IPS-20b (cell line): ENCODE results near the gene ELAVL3.

Source experiments
- H3K27ac ChIP-seq: one replicate; pipeline ENCODE4 v1.5.1; 2013; ENCODE audit warnings: low read length
- H3K27me3 ChIP-seq: 2 replicates; pipeline ENCODE4 v1.6.1; 2013; ENCODE audit warnings: mild to moderate bottlenecking, low read length, inconsistent platforms; ENCODE audit not compliant: insufficient read depth
- H3K36me3 ChIP-seq: 2 replicates; pipeline ENCODE4 v1.6.1; 2013; ENCODE audit warnings: low read depth, mild to moderate bottlenecking, inconsistent platforms, low read length, moderate library complexity; ENCODE audit not compliant: insufficient read depth
- H3K4me1 ChIP-seq: 2 replicates; pipeline ENCODE4 v1.6.1; 2013; ENCODE audit warnings: mild to moderate bottlenecking, control low read depth, inconsistent platforms, low read length, moderate library complexity; ENCODE audit not compliant: insufficient read depth
- H3K4me3 ChIP-seq: 2 replicates; pipeline ENCODE4 v1.5.1; 2013; ENCODE audit warnings: mild to moderate bottlenecking, low read length, inconsistent platforms
- H3K9ac ChIP-seq: 2 replicates; pipeline ENCODE4 v1.6.1; 2013; ENCODE audit warnings: low read depth, mild to moderate bottlenecking, inconsistent platforms, low read length, moderate library complexity
- H3K9me3 ChIP-seq: 2 replicates; pipeline ENCODE4 v1.6.1; 2013; ENCODE audit warnings: mild to moderate bottlenecking, low read depth, low read length, inconsistent platforms; ENCODE audit not compliant: insufficient read depth

Gene ELAVL3

GRCh38 chr19:11480715-11481533 lies at the start of gene ELAVL3:
Gene ELAVL3, minus strand, starts transcription at chr19:11481046. Its CDS starts 438 bp downstream, at chr19:11480608.
- Histone ChIP-seq H3K4me1 (no peaks in the 10 kb centered on the region), H3K27me3 (peaks cover 52% of the 10 kb centered on the region), H3K36me3 (no peaks in the 10 kb centered on the region), H3K9me3 (no peaks in the 10 kb centered on the region; the same call in 1 of the 2 replicates), H3K27ac (no peak within 1 kb of the TSS), H3K9ac (no peak within 1 kb of the TSS), H3K4me3 (peak within 1 kb of the TSS; percentile 51; the same call in 1 of the 2 replicates)

DNA sequence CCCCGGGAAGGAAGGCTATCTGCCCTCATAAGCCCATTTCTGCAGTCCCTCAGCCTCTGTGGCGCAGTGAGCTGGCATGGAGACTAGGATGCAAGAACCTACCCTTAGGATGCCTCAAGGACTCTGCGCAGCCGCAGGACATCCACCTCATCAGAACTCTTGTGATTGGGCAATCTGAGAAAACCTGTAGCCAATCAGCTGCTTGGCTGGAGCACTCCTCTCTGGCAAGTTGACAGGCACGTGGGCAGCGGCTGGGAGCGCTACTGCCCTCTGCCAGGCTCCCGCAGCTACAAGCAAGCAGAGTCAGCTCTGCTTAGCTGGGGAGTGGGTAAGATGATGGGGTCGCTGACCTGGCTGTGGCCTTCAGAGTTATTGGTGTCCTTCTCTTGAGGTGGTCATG lies 49.6 kb upstream of the ELAVL3 start:
- H3K4me3 ChIP-seq = no peak overlapping the region
- H3K9ac ChIP-seq = no peak overlapping the region

DNA sequence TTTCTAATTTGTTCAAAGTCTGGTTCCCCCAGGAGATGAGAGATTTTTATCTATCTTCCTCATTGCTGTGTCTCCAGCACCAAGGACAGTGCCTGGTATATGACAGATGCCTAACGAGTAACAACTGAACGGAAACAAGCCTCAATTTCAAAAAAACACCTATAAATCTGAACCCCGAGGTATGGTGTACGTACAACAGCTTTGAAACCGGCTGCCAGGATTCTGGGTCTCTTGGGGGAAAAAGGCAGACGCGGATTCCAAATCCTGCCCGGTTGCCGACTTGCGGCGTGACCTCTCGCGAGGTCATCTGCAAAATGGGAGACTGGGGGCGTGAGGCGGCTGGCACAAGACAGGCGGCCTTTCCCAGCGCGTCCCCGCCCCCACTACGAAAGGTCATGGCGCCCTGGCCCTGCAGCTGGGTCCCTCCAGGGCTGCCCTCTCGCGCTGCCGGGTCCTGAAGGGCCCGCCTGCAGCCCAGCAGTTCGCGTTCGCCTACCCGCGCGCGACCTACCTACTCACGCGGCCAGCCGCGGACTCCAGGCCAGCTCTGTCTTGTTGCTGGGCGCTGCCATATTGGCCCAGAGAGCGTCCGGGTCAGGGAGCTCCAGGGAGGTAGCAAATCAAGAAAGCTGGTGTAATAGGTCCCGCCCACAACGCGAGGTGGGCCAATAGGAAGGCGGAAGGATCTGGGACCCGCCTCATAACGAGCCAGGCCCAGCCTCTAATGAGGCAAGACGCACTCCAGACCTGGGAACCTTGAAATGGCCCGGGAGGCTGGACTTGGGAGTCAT lies 47.9 kb upstream of the ELAVL3 start, which contains the start of gene ECSIT:
Gene ECSIT (minus strand): TSS at position 584 of the 791 bp plus-strand sequence. CDS start 9,964 bp downstream, outside the sequence.
- H3K27ac ChIP-seq = no peak within 1 kb of the TSS

More for the DNA sequence above, 49.6 kb upstream of the ELAVL3 start:
- Histone ChIP-seq H3K27ac (no peak overlapping the region), H3K36me3 (no peaks in the 10 kb centered on the region), H3K4me1 (no peaks in the 10 kb centered on the region), H3K9me3 (no peaks in the 10 kb centered on the region), H3K27me3 (peaks cover 12% of the 10 kb centered on the region)

DNA sequence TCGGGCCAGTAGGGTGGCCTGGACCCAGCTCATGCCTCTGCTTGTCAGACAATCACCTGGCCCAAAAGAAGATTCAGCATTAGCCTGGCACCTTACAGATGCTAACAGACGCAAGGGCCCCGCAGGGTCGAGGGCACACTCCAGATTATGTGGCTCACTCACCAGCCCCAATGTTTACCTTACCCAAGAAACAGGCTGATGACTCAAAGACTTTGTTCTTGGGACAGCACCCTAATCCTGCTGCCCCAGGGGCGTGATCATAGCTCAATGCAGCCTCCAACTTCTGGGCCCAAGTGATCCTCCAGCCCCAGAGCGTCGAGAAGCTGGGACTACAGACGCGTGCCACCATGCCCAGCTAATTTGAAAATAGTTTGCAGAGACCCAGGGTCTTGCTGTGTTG lies 38.3 kb upstream of the ELAVL3 start:
- H3K4me3 ChIP-seq = no peak overlapping the region
- no peaks in the 10 kb centered on the region for H3K4me1 ChIP-seq
- H3K9me3 ChIP-seq = no peaks in the 10 kb centered on the region
- no peak overlapping the region for H3K27ac ChIP-seq
- no peaks in the 10 kb centered on the region for H3K27me3 ChIP-seq
- peaks cover 9% of the 10 kb centered on the region; the same call in 1 of the 2 replicates for H3K36me3 ChIP-seq
- H3K9ac ChIP-seq = no peak overlapping the region

More for the DNA sequence above, 47.9 kb upstream of the ELAVL3 start, which contains the start of gene ECSIT:
- peak within 1 kb of the TSS; percentile 84 for H3K9ac ChIP-seq
- peak within 1 kb of the TSS; percentile 90 for H3K4me3 ChIP-seq
- H3K36me3 ChIP-seq = no peaks in the 10 kb centered on the region
- no peaks in the 10 kb centered on the region for H3K27me3 ChIP-seq
- H3K4me1 ChIP-seq = no peaks in the 10 kb centered on the region
- no peaks in the 10 kb centered on the region for H3K9me3 ChIP-seq

DNA sequence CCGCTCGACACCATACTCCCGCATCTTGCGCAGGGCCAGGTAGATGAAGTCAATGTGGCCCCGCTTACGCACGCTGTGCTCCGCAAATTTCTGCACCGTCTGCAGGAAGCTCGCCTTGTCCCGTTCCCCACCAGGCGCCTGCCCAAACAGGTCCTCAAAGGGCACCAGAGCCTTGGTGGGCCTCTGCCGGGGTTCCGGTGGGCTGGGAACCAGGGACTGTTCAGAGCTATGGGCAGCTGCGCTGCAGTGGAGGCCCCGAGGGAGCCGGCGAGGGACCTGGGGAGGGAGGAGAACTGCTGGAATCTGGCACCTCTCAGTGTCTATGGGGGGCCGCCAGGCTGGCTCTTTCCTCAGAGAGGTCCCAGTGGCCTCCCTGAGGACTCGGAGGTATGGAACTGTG lies 33.1 kb upstream of the ELAVL3 start:
- no peaks in the 10 kb centered on the region for H3K9me3 ChIP-seq
- H3K4me3 ChIP-seq = no peak overlapping the region
- no peaks in the 10 kb centered on the region for H3K27me3 ChIP-seq
- peaks cover 24% of the 10 kb centered on the region; the same call in 1 of the 2 replicates for H3K36me3 ChIP-seq
- no peak overlapping the region for H3K9ac ChIP-seq
- no peaks in the 10 kb centered on the region for H3K4me1 ChIP-seq
- no peak overlapping the region for H3K27ac ChIP-seq

DNA sequence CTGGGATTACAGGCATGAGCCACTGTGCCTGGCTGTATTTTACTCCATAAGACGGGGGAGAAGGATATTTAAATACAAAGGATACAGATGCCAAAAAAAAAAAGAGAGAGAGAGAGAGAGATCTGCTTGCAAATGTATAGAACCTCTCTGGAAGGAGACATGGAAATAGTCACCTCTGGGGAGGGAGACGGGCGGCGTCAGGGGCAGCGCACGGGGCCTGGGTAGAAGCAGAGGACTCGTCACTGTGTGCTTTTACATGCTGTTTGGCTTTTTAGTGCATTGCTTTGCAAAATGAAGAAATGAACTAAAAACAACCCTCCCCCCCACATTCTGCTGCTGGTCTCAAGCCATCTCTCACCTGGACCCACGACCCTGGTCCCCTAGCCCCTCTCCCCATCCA lies 29.6 kb upstream of the ELAVL3 start:
- Histone ChIP-seq H3K4me1 (no peaks in the 10 kb centered on the region), H3K36me3 (peaks cover 15% of the 10 kb centered on the region; the same call in 1 of the 2 replicates), H3K9ac (no peak overlapping the region), H3K9me3 (no peaks in the 10 kb centered on the region), H3K27me3 (no peaks in the 10 kb centered on the region), H3K27ac (no peak overlapping the region), H3K4me3 (no peak overlapping the region)

- no peak overlapping the region for H3K27ac ChIP-seq
- peaks cover 7% of the 10 kb centered on the region; the same call in 1 of the 2 replicates for H3K36me3 ChIP-seq
- no peaks in the 10 kb centered on the region for H3K9me3 ChIP-seq
- H3K4me1 ChIP-seq = no peaks in the 10 kb centered on the region; the same call in 1 of the 2 replicates
- H3K9ac ChIP-seq = no peak overlapping the region
- H3K27me3 ChIP-seq = no peaks in the 10 kb centered on the region
- no peak overlapping the region for H3K4me3 ChIP-seq
These were observed 26.7 kb upstream of the ELAVL3 start for GRCh38 chr19:11507370-11508078.

DNA sequence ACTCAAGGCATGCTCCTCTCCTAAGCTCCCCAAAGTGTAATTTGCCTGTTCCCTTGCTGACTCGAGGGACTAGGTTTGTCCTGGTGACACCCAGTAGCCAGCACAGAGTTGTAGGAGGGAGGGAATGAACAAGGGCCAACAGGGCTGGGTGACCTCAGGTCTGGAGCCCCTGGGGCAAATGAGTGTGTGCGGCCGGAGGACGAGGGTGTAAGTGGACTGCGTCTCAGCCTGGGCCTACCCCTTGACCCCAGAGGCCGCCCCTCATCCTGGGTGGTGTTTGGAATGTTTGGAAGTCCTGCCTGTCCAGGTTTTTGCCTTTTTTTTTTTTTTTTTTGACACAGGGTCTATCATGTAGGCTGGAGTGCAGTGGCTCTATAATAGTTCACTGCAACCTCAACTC lies 26.1 kb upstream of the ELAVL3 start:
- Histone ChIP-seq H3K4me3 (no peak overlapping the region), H3K9ac (no peak overlapping the region), H3K4me1 (no peaks in the 10 kb centered on the region; the same call in 1 of the 2 replicates), H3K27me3 (no peaks in the 10 kb centered on the region), H3K27ac (no peak overlapping the region), H3K36me3 (peaks cover 7% of the 10 kb centered on the region; the same call in 1 of the 2 replicates), H3K9me3 (no peaks in the 10 kb centered on the region)

GRCh38 chr19:11506101-11506555 lies 25.3 kb upstream of the ELAVL3 start:
- H3K9me3 ChIP-seq = no peaks in the 10 kb centered on the region
- H3K36me3 ChIP-seq = peaks cover 3% of the 10 kb centered on the region; the same call in 1 of the 2 replicates
- no peaks in the 10 kb centered on the region; the same call in 1 of the 2 replicates for H3K4me1 ChIP-seq
- H3K27ac ChIP-seq = no peak overlapping the region
- peak overlapping the region; percentile 84 for H3K4me3 ChIP-seq
- no peaks in the 10 kb centered on the region for H3K27me3 ChIP-seq
- peak overlapping the region; percentile 90; the same call in 1 of the 2 replicates for H3K9ac ChIP-seq

DNA sequence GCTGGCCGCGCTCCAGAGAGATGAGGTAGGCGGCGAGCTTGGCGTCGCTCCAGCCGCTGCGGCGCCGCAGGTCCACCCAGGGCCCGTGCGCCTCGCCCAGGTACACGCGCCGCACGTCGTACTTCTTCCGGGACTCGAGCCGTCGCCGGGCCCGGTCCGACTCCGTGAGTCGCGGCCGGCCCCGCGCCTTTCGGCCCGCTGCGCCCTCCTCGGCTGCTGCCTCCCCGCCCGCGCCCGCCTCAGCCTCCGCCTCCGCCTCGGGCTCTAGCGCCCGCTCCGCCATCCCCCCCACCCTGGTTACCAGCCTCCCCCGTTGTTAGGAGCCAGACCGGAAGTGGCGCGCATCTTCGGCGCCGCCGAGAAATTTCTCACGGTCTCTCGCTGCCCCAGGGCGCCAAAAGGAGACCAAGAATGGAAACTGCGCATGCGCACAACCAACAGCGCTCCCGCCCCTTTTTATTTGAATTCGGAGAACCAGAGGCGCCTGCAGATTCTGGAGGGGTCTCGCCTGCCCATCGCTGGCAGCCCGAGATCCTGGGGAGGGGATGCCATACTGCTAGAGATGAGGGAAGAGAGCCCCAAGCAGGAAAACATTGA lies 24.8 kb upstream of the ELAVL3 start, which contains the start of gene ZNF653:
Gene ZNF653 (minus strand): TSS at position 336 of the 597 bp plus-strand sequence. CDS start 53 bp downstream, at position 283.
- Histone ChIP-seq H3K27ac (peak within 1 kb of the TSS; percentile 33), H3K4me1 (no peaks in the 10 kb centered on the region; the same call in 1 of the 2 replicates), H3K27me3 (no peaks in the 10 kb centered on the region), H3K36me3 (no peaks in the 10 kb centered on the region), H3K4me3 (peak within 1 kb of the TSS; percentile 84), H3K9me3 (no peaks in the 10 kb centered on the region), H3K9ac (peak within 1 kb of the TSS; percentile 90; the same call in 1 of the 2 replicates)
